CD4-positive, alpha-beta T cell treated with Interleukin-17A for 4 hours (primary cell): ENCODE results near the gene ST6GAL1.
"Not testable (repeated sequence)": the region's sequence is repeated elsewhere in the genome, so short reads cannot be mapped to it uniquely, and the experiment has no call there.

Source experiments
- DNase-seq: peaks from one replicate; pipeline ENCODE4 v3.0.0-alpha.2; 2020; ENCODE audit warnings: mixed read lengths

The ST6GAL1 gene

DNA sequence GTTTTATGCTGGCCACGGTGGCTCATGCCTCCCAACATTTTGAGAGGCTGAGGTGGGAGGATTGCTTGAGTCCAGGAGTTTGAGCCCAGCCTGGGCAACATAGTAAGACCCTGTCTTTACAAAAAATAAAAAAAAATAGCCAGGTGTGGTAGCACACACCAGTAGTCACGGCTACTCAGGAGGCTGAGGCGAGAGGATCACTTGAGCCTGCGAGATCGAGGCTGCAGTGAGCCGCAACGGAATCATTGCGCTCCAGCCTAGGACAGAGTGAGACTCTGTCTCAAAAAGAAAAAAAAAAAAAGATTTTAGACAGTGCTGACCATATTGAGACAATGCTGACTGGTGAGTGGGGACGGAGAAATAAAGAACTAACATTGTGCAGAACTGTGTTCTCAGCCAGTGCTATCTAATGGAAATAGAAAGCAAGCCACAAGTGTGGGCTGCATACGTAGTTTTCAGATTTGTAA is 67.2 kb downstream of the ST6GAL1 start:
- no peak for DNase-seq

DNA sequence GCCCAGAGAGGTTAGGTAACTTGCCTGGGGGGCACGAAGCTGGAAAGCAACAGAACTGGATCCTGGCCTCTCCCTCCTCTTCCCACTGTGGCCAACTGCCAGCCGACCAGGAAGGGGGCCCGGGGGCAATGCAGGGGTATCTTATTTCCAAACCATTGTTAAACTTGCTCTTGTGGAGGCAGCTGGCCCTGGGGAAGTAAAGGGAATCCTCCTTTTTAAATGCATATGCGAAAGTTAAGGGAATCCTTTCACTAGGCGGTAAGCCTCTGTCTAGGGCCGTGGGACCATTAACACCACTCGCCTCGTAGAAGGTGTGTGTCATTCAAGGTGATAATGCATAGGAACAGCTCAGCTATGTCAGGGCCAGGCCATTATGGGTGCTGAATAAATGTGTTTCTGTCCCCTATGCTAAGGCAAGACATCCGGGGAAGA is 68.6 kb downstream of the ST6GAL1 start:
- no peak for DNase-seq

GRCh38 chr3:187000711-187001151 is 70.4 kb downstream of the ST6GAL1 start:
- no peak for DNase-seq

GRCh38 chr3:187002915-187003314 is 72.6 kb downstream of the ST6GAL1 start:
- DNase-seq, result no peak

- peak; percentile 50 for DNase-seq
Measured at GRCh38 chr3:187005827-187006481, 75.6 kb downstream of the ST6GAL1 start.

DNA sequence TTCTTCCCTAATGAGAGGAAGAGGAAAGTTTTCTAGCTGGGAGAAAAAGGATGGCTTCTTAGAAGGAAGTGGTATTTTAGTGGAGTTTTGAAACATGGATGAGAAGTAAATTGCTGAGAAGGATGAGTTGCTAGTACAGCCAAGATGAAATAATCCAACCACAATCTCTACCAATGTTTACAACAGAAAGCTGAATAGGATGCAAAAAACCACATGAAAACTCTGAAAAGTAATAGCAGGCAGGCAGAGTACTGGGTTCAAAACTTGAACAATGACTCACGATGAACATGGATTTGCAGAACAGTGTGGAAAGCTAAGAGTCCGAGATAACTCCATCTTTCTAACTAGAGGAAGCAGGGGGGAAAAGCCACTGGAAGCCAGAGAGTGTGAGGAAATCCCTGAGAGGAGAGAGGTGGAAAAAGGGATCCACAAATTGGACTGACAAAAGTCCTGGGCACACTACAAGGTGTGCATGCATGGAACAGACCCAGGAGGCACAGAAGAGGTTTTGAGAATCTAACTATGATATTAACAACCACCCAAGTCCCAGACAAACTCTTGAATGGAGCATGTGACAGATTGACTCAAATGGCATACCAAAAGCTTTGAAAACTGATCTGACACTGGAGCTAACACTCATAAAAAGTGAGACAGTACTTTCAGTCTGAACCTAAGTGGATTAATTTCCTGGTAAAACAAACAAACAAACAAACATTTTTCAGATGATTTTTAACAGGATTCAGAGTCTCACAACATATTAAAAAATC is 76.7 kb downstream of the ST6GAL1 start:
- DNase-seq, result peak; percentile 25

- not testable (repeated sequence) for DNase-seq
Measured at GRCh38 chr3:187010382-187010781, 80.1 kb downstream of the ST6GAL1 start.

- DNase-seq, result no peak
Measured at GRCh38 chr3:187011915-187012314, 81.6 kb downstream of the ST6GAL1 start.

- DNase-seq, result peak; percentile 71
Measured at GRCh38 chr3:187012609-187013051, 82.3 kb downstream of the ST6GAL1 start.

DNA sequence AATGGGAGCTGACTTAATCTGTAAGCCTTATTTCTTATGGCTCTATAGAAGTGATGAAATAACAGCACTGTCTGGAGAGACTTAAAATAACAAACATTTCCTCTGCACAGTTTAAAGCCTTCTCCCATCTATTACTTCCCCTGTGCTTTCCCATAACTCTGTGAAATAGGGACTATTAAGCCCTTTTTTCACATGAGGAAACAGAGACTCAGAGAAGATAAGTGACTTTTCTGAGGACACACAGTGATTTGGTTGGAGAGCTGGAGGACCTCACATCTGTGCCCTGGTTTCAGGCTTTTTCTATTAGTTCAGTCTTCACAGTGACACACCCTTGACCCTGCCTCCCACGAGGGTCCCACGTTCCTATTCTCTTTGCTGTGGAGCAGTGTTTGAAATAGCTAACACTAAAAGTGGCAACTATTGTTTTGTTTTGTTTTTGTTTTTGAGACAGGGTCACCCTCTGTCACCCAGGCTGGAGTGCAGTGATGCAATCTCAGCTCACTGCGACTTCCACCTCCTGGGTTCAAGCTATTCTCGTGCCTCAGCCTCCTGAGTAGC is 82.9 kb downstream of the ST6GAL1 start:
- no peak for DNase-seq

GRCh38 chr3:187014417-187014864 is 84.1 kb downstream of the ST6GAL1 start:
- DNase-seq, result no peak

GRCh38 chr3:187015903-187016638 is 85.7 kb downstream of the ST6GAL1 start:
- peak; percentile 46 for DNase-seq

GRCh38 chr3:187016639-187017345 is 86.5 kb downstream of the ST6GAL1 start:
- no peak for DNase-seq

DNA sequence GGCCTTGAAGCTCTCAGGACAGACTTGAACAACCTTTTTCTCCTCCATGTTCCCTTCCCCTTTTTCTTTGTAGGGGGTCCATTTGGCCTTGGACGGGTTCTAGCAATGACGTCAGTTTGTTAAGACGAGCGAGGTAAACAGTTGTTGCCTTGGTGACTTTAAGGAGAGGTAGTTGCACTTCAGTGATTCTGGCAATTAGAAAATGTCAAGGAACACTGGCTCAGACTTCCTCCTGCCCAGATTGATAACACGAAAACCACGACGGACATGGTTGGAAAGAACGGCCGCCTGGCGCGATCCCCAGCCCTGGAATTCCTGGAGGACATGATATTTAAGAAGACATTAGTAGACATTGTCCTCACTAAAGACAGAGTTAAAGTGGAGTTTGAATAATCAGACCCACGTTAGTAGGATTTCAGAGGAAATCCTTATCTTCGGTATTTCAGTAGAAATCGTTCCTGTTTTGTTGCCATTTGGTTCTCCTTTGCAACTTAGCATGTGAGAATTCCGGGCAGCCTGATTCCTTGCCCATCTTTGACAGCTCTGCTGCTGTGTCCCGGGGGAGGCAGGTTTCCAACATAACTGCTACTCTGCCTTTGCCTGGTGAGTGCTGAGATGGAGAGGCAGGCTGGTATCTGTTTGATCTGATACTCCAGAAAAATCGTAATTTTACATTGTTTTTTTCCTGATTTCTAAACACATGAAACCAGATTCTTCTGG is 87.3 kb downstream of the ST6GAL1 start:
- no peak for DNase-seq

GRCh38 chr3:187019542-187020072 is 89.3 kb downstream of the ST6GAL1 start:
- DNase-seq, result no peak

DNA sequence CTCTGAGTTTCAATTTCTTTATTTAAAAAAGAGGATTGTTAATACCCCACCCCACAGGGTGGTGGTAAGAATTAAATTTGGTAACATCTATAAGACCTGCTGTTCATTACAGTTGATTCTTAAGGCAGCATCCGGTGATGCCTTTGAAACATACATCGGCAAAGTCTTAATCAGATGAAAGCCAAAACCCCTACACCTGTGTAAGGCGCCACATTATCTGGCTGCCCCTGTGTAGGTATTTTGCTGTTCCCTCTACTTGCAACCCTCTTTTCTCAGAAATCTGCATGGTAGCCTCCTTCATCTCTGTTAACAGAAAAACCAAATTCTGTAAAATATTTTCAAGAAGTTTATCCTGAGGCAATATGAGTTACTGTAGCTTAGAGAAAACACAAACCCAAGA is 90.0 kb downstream of the ST6GAL1 start:
- peak; percentile 56 for DNase-seq

DNA sequence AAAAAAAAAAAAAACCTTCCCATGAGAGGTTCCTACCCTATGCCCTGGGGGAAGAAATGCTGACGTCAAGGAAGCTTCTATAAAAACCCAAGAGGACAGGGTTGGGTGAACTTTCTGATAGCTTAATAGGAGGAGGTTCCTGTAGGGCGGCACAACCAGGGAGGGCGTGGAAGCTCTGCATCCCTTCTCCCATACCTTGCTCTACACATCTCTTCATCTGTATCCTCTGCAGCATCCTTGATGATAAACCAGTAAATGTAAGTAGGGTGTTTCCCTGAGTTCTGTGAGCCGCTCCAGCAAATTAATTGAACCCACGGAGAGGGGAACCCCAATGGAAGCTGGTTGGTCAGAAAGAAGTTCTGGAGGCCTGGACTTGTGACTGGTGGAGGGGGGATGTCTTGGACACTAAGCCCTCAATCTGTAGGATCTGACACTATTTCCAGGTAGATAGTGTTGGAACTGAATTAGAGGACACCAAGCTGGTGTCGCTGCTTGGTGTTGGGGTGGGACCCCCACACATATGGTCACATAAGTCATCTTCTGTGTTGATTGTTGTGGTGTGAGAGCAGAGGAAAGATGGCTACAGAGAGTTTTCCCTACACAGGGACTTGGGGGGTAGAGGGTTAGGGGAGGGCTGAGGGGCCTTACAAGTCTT is 91.5 kb downstream of the ST6GAL1 start:
- DNase-seq, result no peak

GRCh38 chr3:187022403-187023029 is 92.2 kb downstream of the ST6GAL1 start:
- DNase-seq, result no peak

GRCh38 chr3:187023340-187023739 is 93.0 kb downstream of the ST6GAL1 start:
- not testable (repeated sequence) for DNase-seq

DNA sequence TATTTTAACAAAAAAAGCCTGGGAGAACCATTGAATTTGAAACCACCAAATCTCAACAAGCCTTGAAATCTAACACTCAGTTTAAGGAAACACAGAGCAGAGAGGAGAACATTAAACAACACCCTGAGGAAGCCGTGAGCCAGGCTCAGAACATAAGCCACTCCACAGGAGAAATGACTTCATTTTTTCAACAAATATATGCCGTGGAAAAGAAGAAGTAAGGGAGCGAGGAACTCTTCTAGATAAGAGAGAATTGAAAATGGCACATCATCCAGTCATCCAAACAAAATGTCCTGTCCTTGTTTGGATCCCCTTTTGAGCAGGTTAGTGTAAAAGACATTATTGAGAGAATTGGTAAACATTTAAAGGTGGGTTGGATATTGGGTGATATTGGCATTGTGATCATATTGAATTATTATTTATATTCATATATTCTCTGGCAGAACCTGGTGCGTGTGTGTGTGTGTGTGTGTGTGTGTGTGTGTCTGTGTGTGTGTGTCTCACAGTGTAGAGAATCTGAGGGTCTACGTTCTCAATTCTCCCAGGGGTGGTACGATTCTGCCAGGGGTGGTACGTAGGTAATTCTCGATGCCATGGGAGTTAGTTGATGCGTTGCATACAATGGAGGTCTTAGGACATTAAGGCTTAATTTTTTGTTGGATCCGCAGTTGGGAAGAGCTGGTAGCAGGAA is 94.4 kb downstream of the ST6GAL1 start:
- peak; percentile 24 for DNase-seq
